ENCODE measurements around the gene PRR35.

The PRR35 gene

GRCh38 chr16:586645-587590 is 26.7 kb downstream of the PRR35 start:
- Histone ChIP-seq H3K4me2 (ENCODE audit: low read length) (peak overlapping the region; percentile 78), H4K20me1 (ENCODE audit: control insufficient read depth, insufficient read depth, low read depth, low read length) (peaks cover 4% of the 10 kb centered on the region; the same call in 1 of the 2 replicates), H3K27ac (ENCODE audit: low read depth, low read length) (no peak overlapping the region), H3K4me3 (ENCODE audit: low read length) (peak overlapping the region; percentile 73; the same call in 1 of the 2 replicates), H3K79me2 (ENCODE audit: control insufficient read depth, low read length) (peaks cover 33% of the 10 kb centered on the region), H3K9me3 (ENCODE audit: control insufficient read depth, insufficient read depth, low read length) (no peaks in the 10 kb centered on the region), H3K36me3 (ENCODE audit: control insufficient read depth, low read length) (peaks cover 9% of the 10 kb centered on the region), H3K9me2 (replicated peaks; ENCODE audit: control insufficient read depth, low read length) (no peaks in the 10 kb centered on the region), H3F3A (ENCODE audit: control insufficient read depth, insufficient read depth) (no peaks in the 10 kb centered on the region; the same call in 1 of the 2 replicates), H3K27me3 (ENCODE audit: control insufficient read depth, low read length) (no peaks in the 10 kb centered on the region), H3K4me1 (ENCODE audit: control insufficient read depth, low read length) (peaks cover 21% of the 10 kb centered on the region)
- TF ChIP-seq EZH2phosphoT487 (IDR thresholded peaks at IDR 0.05; ENCODE audit: borderline replicate concordance, low read length): no peak

GRCh38 chr16:588639-588888 is 28.4 kb downstream of the PRR35 start:
- no peaks in the 10 kb centered on the region for H3K9me2 ChIP-seq (replicated peaks; ENCODE audit: control insufficient read depth, low read length)
- H3K9me3 ChIP-seq (ENCODE audit: control insufficient read depth, insufficient read depth, low read length): no peaks in the 10 kb centered on the region
- H3K4me3 ChIP-seq (ENCODE audit: low read length): peak overlapping the region; percentile 73
- no peak for TF ChIP-seq CTCF (IDR thresholded peaks at IDR 0.05; ENCODE audit: low read depth, low read length, poor library complexity, severe bottlenecking)
- no peak for TF ChIP-seq EZH2phosphoT487 (IDR thresholded peaks at IDR 0.05; ENCODE audit: borderline replicate concordance, low read length)
- peak overlapping the region; percentile 92 for H3K27ac ChIP-seq (ENCODE audit: low read depth, low read length)
- H3F3A ChIP-seq (ENCODE audit: control insufficient read depth, insufficient read depth): no peaks in the 10 kb centered on the region; the same call in 1 of the 2 replicates
- H3K4me1 ChIP-seq (ENCODE audit: control insufficient read depth, low read length): peaks cover 38% of the 10 kb centered on the region
- H3K27me3 ChIP-seq (ENCODE audit: control insufficient read depth, low read length): no peaks in the 10 kb centered on the region
- H3K4me2 ChIP-seq (ENCODE audit: low read length): peak overlapping the region; percentile 78
- H3K79me2 ChIP-seq (ENCODE audit: control insufficient read depth, low read length): peaks cover 49% of the 10 kb centered on the region
- H3K36me3 ChIP-seq (ENCODE audit: control insufficient read depth, low read length): peaks cover 9% of the 10 kb centered on the region
- peaks cover 4% of the 10 kb centered on the region; the same call in 1 of the 2 replicates for H4K20me1 ChIP-seq (ENCODE audit: control insufficient read depth, insufficient read depth, low read depth, low read length)

GRCh38 chr16:588889-589657 is 28.9 kb downstream of the PRR35 start:
- peak overlapping the region; percentile 78 for H3K4me2 ChIP-seq (ENCODE audit: low read length)
- no peaks in the 10 kb centered on the region for H3K27me3 ChIP-seq (ENCODE audit: control insufficient read depth, low read length)
- H3F3A ChIP-seq (ENCODE audit: control insufficient read depth, insufficient read depth): no peaks in the 10 kb centered on the region; the same call in 1 of the 2 replicates
- H4K20me1 ChIP-seq (ENCODE audit: control insufficient read depth, insufficient read depth, low read depth, low read length): peaks cover 4% of the 10 kb centered on the region; the same call in 1 of the 2 replicates
- H3K79me2 ChIP-seq (ENCODE audit: control insufficient read depth, low read length): peaks cover 54% of the 10 kb centered on the region
- peaks cover 43% of the 10 kb centered on the region for H3K4me1 ChIP-seq (ENCODE audit: control insufficient read depth, low read length)
- no peaks in the 10 kb centered on the region for H3K9me3 ChIP-seq (ENCODE audit: control insufficient read depth, insufficient read depth, low read length)
- H3K4me3 ChIP-seq (ENCODE audit: low read length): peak overlapping the region; percentile 73
- TF ChIP-seq EZH2phosphoT487 (IDR thresholded peaks at IDR 0.05; ENCODE audit: borderline replicate concordance, low read length) (no peak), CTCF (IDR thresholded peaks at IDR 0.05; ENCODE audit: low read depth, low read length, poor library complexity, severe bottlenecking) (no peak)
- H3K27ac ChIP-seq (ENCODE audit: low read depth, low read length): peak overlapping the region; percentile 92
- H3K36me3 ChIP-seq (ENCODE audit: control insufficient read depth, low read length): peaks cover 9% of the 10 kb centered on the region
- H3K9me2 ChIP-seq (replicated peaks; ENCODE audit: control insufficient read depth, low read length): no peaks in the 10 kb centered on the region

Data from DOHH2 (cell line).